ACC112 (cell line): Measurements from ENCODE around the gene MED16.

Experiments used
- H2AFZ ChIP-seq: fragments of 200-600 bp; sonication (generic); one replicate; pipeline ENCODE4 v1.6.0; 2017; ENCODE audit warnings: antibody characterized with exemption, low read length; ENCODE audit not compliant: unreplicated experiment
- H3K27ac ChIP-seq: fragments of 200-600 bp; sonication (generic); 2 replicates; pipeline ENCODE4 v1.5.1; 2014; ENCODE audit warnings: low read depth, mild to moderate bottlenecking, antibody characterized with exemption, low read length, moderate library complexity
- H3K27me3 ChIP-seq: fragments of 200-600 bp; sonication (generic); 2 replicates; pipeline ENCODE4 v1.6.1; 2014; ENCODE audit warnings: mild to moderate bottlenecking, antibody characterized with exemption, low read length, moderate library complexity, mixed read lengths; ENCODE audit not compliant: insufficient read depth
- H3K36me3 ChIP-seq: fragments of 200-600 bp; sonication (generic); 2 replicates; pipeline ENCODE4 v1.6.1; 2016; ENCODE audit warnings: mild to moderate bottlenecking, antibody characterized with exemption, low read length, moderate library complexity, mixed read lengths; ENCODE audit not compliant: insufficient read depth
- H3K4me1 ChIP-seq: fragments of 200-600 bp; sonication (generic); one replicate; pipeline ENCODE4 v1.6.1; 2016; ENCODE audit warnings: low read length, mixed read lengths; ENCODE audit not compliant: insufficient read depth, unreplicated experiment, control insufficient read depth
- H3K4me3 ChIP-seq: fragments of 200-600 bp; sonication (generic); 2 replicates; pipeline ENCODE4 v1.5.1; 2014; ENCODE audit warnings: mild to moderate bottlenecking, low read depth, low read length
- H3K79me2 ChIP-seq: fragments of 200-600 bp; sonication (generic); one replicate; pipeline ENCODE4 v1.6.0; 2016; ENCODE audit warnings: low read length; ENCODE audit not compliant: control insufficient read depth, unreplicated experiment, insufficient read depth

The MED16 gene

DNA sequence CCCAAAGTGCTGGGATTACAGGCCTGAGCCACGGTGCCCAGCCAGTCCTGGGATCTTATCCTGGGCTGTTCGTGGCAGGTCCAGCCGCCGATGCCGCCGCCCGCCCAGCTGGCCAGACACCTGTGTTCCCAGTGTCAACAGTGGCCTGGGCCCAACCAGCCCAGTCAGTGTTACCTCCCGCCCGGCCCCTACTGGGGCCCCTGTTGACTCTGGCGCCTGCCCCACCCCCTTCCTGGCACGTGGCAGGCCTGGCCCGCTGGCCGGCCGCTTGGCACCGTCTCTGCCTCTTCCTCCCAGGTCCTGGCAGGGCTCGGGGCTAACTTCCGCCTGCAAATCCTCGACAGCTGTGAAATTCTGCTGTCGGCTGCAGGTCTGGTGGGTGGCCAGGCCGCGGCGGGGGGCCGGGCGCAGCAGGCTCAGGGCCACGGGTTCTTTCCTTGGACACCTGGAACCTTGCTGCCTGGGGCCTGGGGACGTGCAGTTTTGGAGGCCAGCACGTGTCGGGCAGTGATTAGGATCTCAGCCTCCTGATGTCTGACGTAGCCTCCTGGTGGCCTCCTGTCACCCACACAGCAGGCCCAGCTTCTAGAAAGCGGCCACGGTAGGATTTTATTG lies 42.0 kb upstream of the MED16 start:
- Histone ChIP-seq H3K36me3 (no peaks in the 10 kb centered on the region), H3K4me1 (peaks cover 9% of the 10 kb centered on the region)

DNA sequence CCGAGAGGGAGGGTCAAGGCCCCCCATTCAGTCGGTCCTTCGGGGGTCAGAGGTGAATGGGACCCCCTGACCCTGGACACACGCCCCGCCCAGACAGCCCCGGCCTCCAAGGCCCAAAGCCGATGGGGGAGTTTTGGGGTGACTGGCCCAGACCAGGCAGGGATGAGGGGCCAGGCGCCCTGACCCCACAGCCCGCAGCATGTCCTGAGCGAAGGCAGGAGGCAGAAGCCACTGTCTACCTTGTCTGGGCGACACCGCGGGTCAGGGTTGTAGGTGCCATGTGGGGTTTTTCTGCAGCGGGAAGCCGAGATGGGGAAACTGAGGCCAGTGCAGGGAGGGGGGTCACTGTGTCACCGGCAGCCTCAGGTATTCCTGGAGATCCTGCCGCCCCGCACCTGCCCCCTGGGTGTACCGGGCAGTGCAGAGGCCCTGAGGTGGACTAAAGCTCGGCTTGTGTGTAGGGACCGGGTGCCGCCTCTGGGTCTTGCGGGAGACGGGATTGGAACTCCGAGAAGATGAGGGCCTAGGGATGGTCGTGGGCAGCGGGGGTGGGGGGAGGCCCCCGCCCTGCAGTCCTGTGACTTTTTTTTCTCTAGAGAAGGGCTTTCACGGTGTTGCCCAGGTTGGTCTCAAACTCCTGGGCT lies 41.3 kb upstream of the MED16 start:
- Histone ChIP-seq H3K4me3 (no peak overlapping the region), H3K36me3 (no peaks in the 10 kb centered on the region), H3K79me2 (peaks cover 9% of the 10 kb centered on the region), H3K27ac (no peak overlapping the region), H3K4me1 (peaks cover 9% of the 10 kb centered on the region), H2AFZ (no peak overlapping the region), H3K27me3 (no peaks in the 10 kb centered on the region)

More for the DNA sequence above, 42.0 kb upstream of the MED16 start:
- no peak overlapping the region for H3K27ac ChIP-seq
- H3K27me3 ChIP-seq = no peaks in the 10 kb centered on the region
- no peak overlapping the region for H2AFZ ChIP-seq
- H3K4me3 ChIP-seq = no peak overlapping the region
- peaks cover 9% of the 10 kb centered on the region for H3K79me2 ChIP-seq

GRCh38 chr19:933553-933882 lies 40.5 kb upstream of the MED16 start:
- Histone ChIP-seq H3K4me1 (peaks cover 9% of the 10 kb centered on the region), H3K27ac (no peak overlapping the region), H2AFZ (no peak overlapping the region), H3K36me3 (no peaks in the 10 kb centered on the region), H3K4me3 (no peak overlapping the region), H3K79me2 (peaks cover 11% of the 10 kb centered on the region), H3K27me3 (no peaks in the 10 kb centered on the region)

GRCh38 chr19:932648-933552 lies 39.9 kb upstream of the MED16 start:
- H3K4me3 ChIP-seq = 0 out of 2 replicates have a peak overlapping the region, but pooled peaks have one; percentile 21
- no peak overlapping the region for H2AFZ ChIP-seq
- peaks cover 9% of the 10 kb centered on the region for H3K4me1 ChIP-seq
- H3K79me2 ChIP-seq = peaks cover 11% of the 10 kb centered on the region
- no peaks in the 10 kb centered on the region for H3K36me3 ChIP-seq
- no peak overlapping the region for H3K27ac ChIP-seq
- no peaks in the 10 kb centered on the region for H3K27me3 ChIP-seq

GRCh38 chr19:931860-932647 lies 39.1 kb upstream of the MED16 start:
- Histone ChIP-seq H3K79me2 (peaks cover 10% of the 10 kb centered on the region), H3K4me3 (no peak overlapping the region), H3K4me1 (peaks cover 9% of the 10 kb centered on the region)

GRCh38 chr19:929891-930258 lies 36.9 kb upstream of the MED16 start:
- H3K36me3 ChIP-seq = no peaks in the 10 kb centered on the region
- no peaks in the 10 kb centered on the region for H3K27me3 ChIP-seq
- H3K4me3 ChIP-seq = no peak overlapping the region
- H2AFZ ChIP-seq = no peak overlapping the region
- peaks cover 9% of the 10 kb centered on the region for H3K4me1 ChIP-seq
- H3K27ac ChIP-seq = no peak overlapping the region
- H3K79me2 ChIP-seq = peaks cover 15% of the 10 kb centered on the region

More at GRCh38 chr19:931860-932647, 39.1 kb upstream of the MED16 start:
- Histone ChIP-seq H3K36me3 (no peaks in the 10 kb centered on the region), H3K27ac (no peak overlapping the region), H2AFZ (no peak overlapping the region), H3K27me3 (no peaks in the 10 kb centered on the region)

DNA sequence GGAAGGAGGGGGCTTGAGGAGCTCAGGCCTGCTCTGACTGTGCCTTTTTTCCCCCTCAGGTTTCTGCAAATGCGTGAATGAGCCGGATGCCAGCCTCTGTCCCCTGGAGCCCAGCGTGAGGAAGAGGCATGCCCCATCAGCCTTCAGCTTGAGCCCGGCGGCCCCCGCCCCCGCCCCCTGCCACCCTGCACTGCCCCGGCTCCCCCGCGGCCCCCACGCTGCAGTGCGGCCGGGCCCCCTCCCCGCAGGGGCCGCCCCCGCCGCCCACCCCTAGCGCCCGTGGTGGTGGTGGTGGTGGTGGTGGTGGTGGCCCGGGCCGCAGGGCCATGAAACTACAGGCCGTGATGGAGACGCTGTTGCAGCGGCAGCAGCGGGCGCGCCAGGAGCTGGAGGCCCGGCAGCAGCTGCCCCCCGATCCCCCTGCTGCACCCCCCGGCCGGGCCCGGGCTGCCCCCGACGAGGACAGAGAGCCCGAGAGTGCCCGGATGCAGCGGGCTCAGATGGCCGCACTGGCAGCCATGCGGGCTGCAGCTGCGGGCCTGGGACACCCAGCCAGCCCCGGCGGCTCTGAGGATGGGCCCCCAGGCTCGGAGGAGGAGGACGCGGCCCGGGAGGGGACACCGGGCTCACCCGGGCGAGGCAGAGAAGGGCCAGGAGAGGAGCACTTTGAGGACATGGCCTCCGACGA lies 36.4 kb upstream of the MED16 start:
- H3K27ac ChIP-seq = no peak overlapping the region
- no peaks in the 10 kb centered on the region for H3K36me3 ChIP-seq
- H2AFZ ChIP-seq = no peak overlapping the region
- H3K27me3 ChIP-seq = no peaks in the 10 kb centered on the region
- no peak overlapping the region for H3K4me3 ChIP-seq
- peaks cover 15% of the 10 kb centered on the region for H3K79me2 ChIP-seq
- H3K4me1 ChIP-seq = peaks cover 9% of the 10 kb centered on the region

DNA sequence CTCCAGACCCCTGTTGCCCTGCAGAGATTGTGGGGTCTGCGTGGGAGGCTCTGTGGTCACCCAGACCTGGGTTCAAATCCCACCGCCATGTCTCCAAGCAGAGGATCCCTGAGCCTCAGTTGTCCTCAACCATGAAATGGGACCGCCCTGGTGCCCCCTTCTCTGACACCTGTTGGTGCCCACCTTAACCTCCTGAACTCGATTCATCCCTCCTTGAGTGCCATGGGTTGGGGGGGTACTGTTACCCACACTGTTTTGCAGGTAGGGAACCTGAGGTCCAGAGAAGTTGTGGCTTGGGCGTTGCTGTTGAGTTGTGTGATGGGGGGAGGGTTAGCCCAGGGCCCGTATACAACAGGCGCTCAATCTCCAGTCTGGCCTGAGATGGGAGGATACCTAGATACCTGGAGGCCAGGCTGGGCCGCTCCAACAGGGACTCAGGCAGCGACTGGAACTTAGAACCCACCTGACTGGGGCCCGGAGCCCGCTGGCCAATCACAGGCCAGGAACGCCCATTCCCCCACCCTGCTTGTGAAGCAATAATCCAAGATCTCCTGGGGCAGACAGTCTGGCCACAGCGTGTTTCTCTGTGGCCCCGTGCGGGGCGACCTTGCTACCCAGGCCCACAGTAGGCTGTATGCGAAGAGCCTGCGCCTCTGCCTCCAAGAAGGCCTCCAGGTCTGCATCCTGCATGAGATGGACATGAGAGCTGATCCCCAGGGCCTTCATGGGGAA lies 35.6 kb upstream of the MED16 start:
- no peaks in the 10 kb centered on the region for H3K36me3 ChIP-seq
- no peaks in the 10 kb centered on the region for H3K27me3 ChIP-seq
- peaks cover 7% of the 10 kb centered on the region for H3K4me1 ChIP-seq
- no peak overlapping the region for H3K27ac ChIP-seq
- H3K79me2 ChIP-seq = peaks cover 11% of the 10 kb centered on the region
- H3K4me3 ChIP-seq = no peak overlapping the region
- no peak overlapping the region for H2AFZ ChIP-seq

DNA sequence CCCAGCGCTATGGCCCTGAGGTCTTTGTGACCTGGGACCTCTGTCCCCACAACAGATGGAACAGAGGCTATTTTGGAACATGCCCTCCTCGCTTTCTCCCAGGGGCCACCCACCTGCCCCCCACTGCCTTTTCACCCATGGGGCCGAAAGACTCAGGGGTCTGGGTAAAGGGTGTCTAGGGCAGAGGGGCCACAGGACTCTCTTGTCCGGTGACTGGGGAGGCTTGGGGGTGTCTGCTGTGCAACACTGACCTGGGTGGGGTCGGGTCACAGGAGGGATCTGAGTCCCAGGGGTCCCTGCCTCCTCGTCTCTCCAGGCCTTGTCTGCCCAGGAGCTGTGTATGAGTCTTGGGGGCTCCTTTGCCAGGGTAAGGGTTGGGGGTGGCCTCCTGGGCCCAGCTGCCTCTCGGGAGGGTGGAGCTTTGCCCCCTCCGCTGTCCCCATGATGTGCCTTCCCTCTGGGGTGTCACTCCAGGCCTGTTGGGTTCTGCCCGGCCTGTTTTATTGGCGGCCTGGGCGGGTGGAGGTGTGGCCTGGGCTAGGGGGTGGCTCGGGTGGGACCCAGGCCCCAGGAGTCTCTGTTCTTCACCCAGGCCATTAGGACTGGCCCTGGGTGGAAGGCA lies 34.9 kb upstream of the MED16 start:
- Histone ChIP-seq H2AFZ (no peak overlapping the region), H3K27ac (no peak overlapping the region), H3K36me3 (no peaks in the 10 kb centered on the region), H3K4me1 (peaks cover 2% of the 10 kb centered on the region), H3K79me2 (peaks cover 10% of the 10 kb centered on the region), H3K4me3 (no peak overlapping the region), H3K27me3 (no peaks in the 10 kb centered on the region)
